ENCODE data around the gene BCAR1. TPM values are rescaled to one million over a fixed set of nuclear protein-coding genes. Genes with fewer than 3 reads are reported as not detected.
"Not testable (repeated sequence)": the region's sequence is repeated elsewhere in the genome, so short reads cannot be mapped to it uniquely, and the experiment has no call there.

Gene BCAR1
- total and polyA plus RNA-seq, 10 of the 15 experiments (the other 5 are each of a cell fraction or from before 2014, with no cell fraction given), result 0.13 to 14.1 (median 2.8) TPM; not detected in 1

DNA sequence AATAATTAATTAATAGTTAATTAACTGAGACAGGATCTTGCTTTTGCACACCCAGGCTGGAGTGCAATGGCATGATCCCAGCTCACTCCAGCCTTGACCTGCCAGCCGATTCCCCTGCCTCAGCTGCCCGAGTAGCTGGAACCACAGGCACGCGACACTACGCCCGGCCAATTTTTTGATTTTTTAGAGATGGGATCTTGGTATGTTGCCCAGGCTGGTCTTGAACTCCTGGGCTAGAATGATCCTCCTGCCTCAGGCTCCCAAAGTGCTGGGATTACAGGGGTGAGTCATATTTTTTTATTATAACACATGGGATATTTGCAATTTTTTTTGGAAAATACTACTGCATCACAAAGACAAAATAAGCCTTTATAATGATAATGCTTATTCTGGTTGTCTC lies 30.4 kb upstream of the BCAR1 start:
- Histone ChIP-seq H3K36me3 (ENCODE audit: control insufficient read depth in 2 of 2, insufficient read depth in 2 of 2, low read length in 1 of 2) (no peaks in the 10 kb centered on the region), H3K27me3 (replicated peaks in 1 of 2; ENCODE audit: control insufficient read depth in 2 of 2, insufficient read depth in 2 of 2, low read length in 1 of 2) (no peaks in the 10 kb centered on the region), H3K27ac (ENCODE audit: control insufficient read depth, insufficient read depth) (no peak overlapping the region), H3K4me2 (ENCODE audit: control insufficient read depth, insufficient read depth) (no peak overlapping the region), H2AFZ (ENCODE audit: control insufficient read depth, low read depth, low read length) (no peak overlapping the region), H4K20me1 (ENCODE audit: control insufficient read depth, insufficient read depth) (no peaks in the 10 kb centered on the region), H3K9me3 (replicated peaks; ENCODE audit: control insufficient read depth, insufficient read depth, low read length) (no peaks in the 10 kb centered on the region; the same call in 2 of the 3 replicates), H3K9ac (ENCODE audit: control insufficient read depth, insufficient read depth, low read length) (no peak overlapping the region), H3K4me1 (ENCODE audit: control insufficient read depth, insufficient read depth, low read length) (no peaks in the 10 kb centered on the region), H3K79me2 (ENCODE audit: control insufficient read depth, insufficient read depth, low read length) (no peaks in the 10 kb centered on the region), H3K4me3 (no peak overlapping the region)
- ChIA-PET RAD21 (ENCODE audit: unreplicated experiment) (no interaction called here), CTCF (interaction anchor here (0.5 to 2.3 kb wide), 4 partner anchors 9 to 104 kb away, joined by 3 to 7 read pairs (median 6); no protein-coding TSS in a partner anchor), POLR2A (interaction anchor here (0.9 to 1.1 kb wide), 2 partner anchors 10 to 37 kb away, joined by 3 to 5 read pairs; no protein-coding TSS in a partner anchor), SMC1A (ENCODE audit: uncharacterized antibody, unreplicated experiment) (interaction anchor here (1.6 kb wide), 1 partner anchor 57 kb away, joined by 3 read pairs; no protein-coding TSS in a partner anchor)
- FAIRE-seq, result no peak
- TF ChIP-seq, protein P1, sequence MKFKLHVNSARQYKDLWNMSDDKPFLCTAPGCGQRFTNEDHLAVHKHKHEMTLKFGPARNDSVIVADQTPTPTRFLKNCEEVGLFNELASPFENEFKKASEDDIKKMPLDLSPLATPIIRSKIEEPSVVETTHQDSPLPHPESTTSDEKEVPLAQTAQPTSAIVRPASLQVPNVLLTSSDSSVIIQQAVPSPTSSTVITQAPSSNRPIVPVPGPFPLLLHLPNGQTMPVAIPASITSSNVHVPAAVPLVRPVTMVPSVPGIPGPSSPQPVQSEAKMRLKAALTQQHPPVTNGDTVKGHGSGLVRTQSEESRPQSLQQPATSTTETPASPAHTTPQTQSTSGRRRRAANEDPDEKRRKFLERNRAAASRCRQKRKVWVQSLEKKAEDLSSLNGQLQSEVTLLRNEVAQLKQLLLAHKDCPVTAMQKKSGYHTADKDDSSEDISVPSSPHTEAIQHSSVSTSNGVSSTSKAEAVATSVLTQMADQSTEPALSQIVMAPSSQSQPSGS (IDR thresholded peaks at IDR 0.05; ENCODE audit: low read length), result no peak
- TF ChIP-seq YBX1 (IDR thresholded peaks at IDR 0.05), result no peak
- TF ChIP-seq, protein P2, sequence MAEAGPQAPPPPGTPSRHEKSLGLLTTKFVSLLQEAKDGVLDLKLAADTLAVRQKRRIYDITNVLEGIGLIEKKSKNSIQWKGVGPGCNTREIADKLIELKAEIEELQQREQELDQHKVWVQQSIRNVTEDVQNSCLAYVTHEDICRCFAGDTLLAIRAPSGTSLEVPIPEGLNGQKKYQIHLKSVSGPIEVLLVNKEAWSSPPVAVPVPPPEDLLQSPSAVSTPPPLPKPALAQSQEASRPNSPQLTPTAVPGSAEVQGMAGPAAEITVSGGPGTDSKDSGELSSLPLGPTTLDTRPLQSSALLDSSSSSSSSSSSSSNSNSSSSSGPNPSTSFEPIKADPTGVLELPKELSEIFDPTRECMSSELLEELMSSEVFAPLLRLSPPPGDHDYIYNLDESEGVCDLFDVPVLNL (IDR thresholded peaks at IDR 0.05; ENCODE audit: low read depth, low read length), result no peak
- no peak for TF ChIP-seq CREB1 (IDR thresholded peaks at IDR 0.05; ENCODE audit: low read depth)
- TF ChIP-seq, protein P3, sequence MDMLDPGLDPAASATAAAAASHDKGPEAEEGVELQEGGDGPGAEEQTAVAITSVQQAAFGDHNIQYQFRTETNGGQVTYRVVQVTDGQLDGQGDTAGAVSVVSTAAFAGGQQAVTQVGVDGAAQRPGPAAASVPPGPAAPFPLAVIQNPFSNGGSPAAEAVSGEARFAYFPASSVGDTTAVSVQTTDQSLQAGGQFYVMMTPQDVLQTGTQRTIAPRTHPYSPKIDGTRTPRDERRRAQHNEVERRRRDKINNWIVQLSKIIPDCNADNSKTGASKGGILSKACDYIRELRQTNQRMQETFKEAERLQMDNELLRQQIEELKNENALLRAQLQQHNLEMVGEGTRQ (IDR thresholded peaks at IDR 0.05; ENCODE audit: borderline replicate concordance, low read depth, low read length), result no peak
- WGBS (ENCODE audit: insufficient coverage, insufficient replicate concordance, low lambda C conversion rate, missing lambda C conversion rate), result 97% methylated on average over 6 of the region's 6 CpGs
- in situ Hi-C loops (cut with MboI) (no loop called here), intact Hi-C loops (cut with micrococcal nuclease; ENCODE audit: unreplicated experiment) (no loop called here)
- ATAC-seq, result no peak
- DNase-seq (ENCODE audit: low read depth, low spot score), result no peak
- BruUV-seq (replicated peaks), result no TSS peak

DNA sequence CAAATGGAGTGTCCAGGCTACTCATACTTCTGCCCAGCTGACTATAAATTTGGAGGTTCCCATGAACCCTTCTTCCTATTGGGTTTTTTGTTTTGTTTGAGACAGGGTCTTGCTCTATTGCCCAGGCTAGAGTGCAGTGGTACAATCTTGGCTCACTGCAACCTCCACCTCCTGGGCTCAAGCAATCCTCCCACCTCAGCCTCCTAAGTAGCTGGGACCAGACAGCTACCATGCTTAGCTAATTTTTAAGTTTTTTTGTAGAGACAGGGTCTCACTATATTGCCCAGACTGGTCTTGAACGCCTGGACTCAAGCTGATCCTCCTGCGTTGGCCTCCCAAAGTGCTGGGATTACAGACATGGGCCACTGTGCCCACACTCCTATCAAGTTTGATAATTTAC lies 29.6 kb upstream of the BCAR1 start:
- H3K4me2 ChIP-seq (ENCODE audit: control insufficient read depth, insufficient read depth); H3K27ac ChIP-seq (ENCODE audit: control insufficient read depth, insufficient read depth); H3K36me3 ChIP-seq (ENCODE audit: control insufficient read depth in 2 of 2, insufficient read depth in 2 of 2, low read length in 1 of 2); DNase-seq (ENCODE audit: low read depth, low spot score); H4K20me1 ChIP-seq (ENCODE audit: control insufficient read depth, insufficient read depth); intact Hi-C loops (cut with micrococcal nuclease; ENCODE audit: unreplicated experiment); POLR2A ChIA-PET; BruUV-seq (replicated peaks); in situ Hi-C loops (cut with MboI); H3K9me3 ChIP-seq (replicated peaks; ENCODE audit: control insufficient read depth, insufficient read depth, low read length); H2AFZ ChIP-seq (ENCODE audit: control insufficient read depth, low read depth, low read length); H3K4me3 ChIP-seq; H3K9ac ChIP-seq (ENCODE audit: control insufficient read depth, insufficient read depth, low read length); H3K79me2 ChIP-seq (ENCODE audit: control insufficient read depth, insufficient read depth, low read length); FAIRE-seq; ATAC-seq; H3K27me3 ChIP-seq (replicated peaks in 1 of 2; ENCODE audit: control insufficient read depth in 2 of 2, insufficient read depth in 2 of 2, low read length in 1 of 2); H3K4me1 ChIP-seq (ENCODE audit: control insufficient read depth, insufficient read depth, low read length): not testable (repeated sequence)
- WGBS (ENCODE audit: insufficient coverage, insufficient replicate concordance, low lambda C conversion rate, missing lambda C conversion rate), result 66% methylated on average over 2 of the region's 2 CpGs
- CTCF ChIA-PET, result interaction anchor here (0.5 to 2.3 kb wide), 3 partner anchors 9 to 48 kb away, joined by 6 to 7 read pairs (median 6); no protein-coding TSS in a partner anchor
- SMC1A ChIA-PET (ENCODE audit: uncharacterized antibody, unreplicated experiment), result interaction anchor here (1.1 kb wide), 1 partner anchor 19 kb away, joined by 3 read pairs; no protein-coding TSS in a partner anchor
- RAD21 ChIA-PET (ENCODE audit: unreplicated experiment), result interaction anchor here (0.7 kb wide), 1 partner anchor 82 kb away, joined by 3 read pairs; no protein-coding TSS in a partner anchor
